Measurements from ENCODE around the gene NUP153. TPM values are rescaled to one million over a fixed set of nuclear protein-coding genes. Genes with fewer than 3 reads are reported as not detected.

Gene NUP153
- total RNA-seq, 1 donor from 2014 or later: 34.6 TPM

GRCh38 chr6:17719323-17720041 lies 12.8 kb upstream of the NUP153 start:
- no peak overlapping the region for H3K27ac Mint-ChIP-seq (ENCODE audit: unreplicated experiment)
- no peak for TF ChIP-seq CTCF (IDR thresholded peaks at IDR 0.05)
- no peak for DNase-seq (ENCODE audit: extremely low spot score, unreplicated experiment)
- peaks cover 20% of the 10 kb centered on the region for H3K4me1 Mint-ChIP-seq (ENCODE audit: unreplicated experiment)
- no peaks in the 10 kb centered on the region for H3K36me3 Mint-ChIP-seq (ENCODE audit: unreplicated experiment)
- H3K9me3 Mint-ChIP-seq (ENCODE audit: unreplicated experiment): no peaks in the 10 kb centered on the region
- no peaks in the 10 kb centered on the region for H3K27me3 Mint-ChIP-seq (ENCODE audit: unreplicated experiment)
- H3K4me3 Mint-ChIP-seq (ENCODE audit: unreplicated experiment): no peak overlapping the region

GRCh38 chr6:17716221-17716620 lies 9.5 kb upstream of the NUP153 start:
- Mint-ChIP-seq H3K4me1 (ENCODE audit: unreplicated experiment) (peaks cover 29% of the 10 kb centered on the region), H3K27me3 (ENCODE audit: unreplicated experiment) (no peaks in the 10 kb centered on the region), H3K27ac (ENCODE audit: unreplicated experiment) (peak overlapping the region; percentile 70), H3K4me3 (ENCODE audit: unreplicated experiment) (no peak overlapping the region), H3K36me3 (ENCODE audit: unreplicated experiment) (no peaks in the 10 kb centered on the region), H3K9me3 (ENCODE audit: unreplicated experiment) (no peaks in the 10 kb centered on the region)
- TF ChIP-seq CTCF (IDR thresholded peaks at IDR 0.05): no peak
- DNase-seq (ENCODE audit: extremely low spot score, unreplicated experiment): no peak

GRCh38 chr6:17714879-17715851 lies 8.4 kb upstream of the NUP153 start:
- H3K4me1 Mint-ChIP-seq (ENCODE audit: unreplicated experiment): peaks cover 29% of the 10 kb centered on the region
- H3K9me3 Mint-ChIP-seq (ENCODE audit: unreplicated experiment): no peaks in the 10 kb centered on the region
- H3K27ac Mint-ChIP-seq (ENCODE audit: unreplicated experiment): peak overlapping the region; percentile 88
- H3K27me3 Mint-ChIP-seq (ENCODE audit: unreplicated experiment): no peaks in the 10 kb centered on the region
- DNase-seq (ENCODE audit: extremely low spot score, unreplicated experiment): no peak
- H3K4me3 Mint-ChIP-seq (ENCODE audit: unreplicated experiment): no peak overlapping the region
- H3K36me3 Mint-ChIP-seq (ENCODE audit: unreplicated experiment): no peaks in the 10 kb centered on the region
- no peak for TF ChIP-seq CTCF (IDR thresholded peaks at IDR 0.05)

- Mint-ChIP-seq H3K4me1 (ENCODE audit: unreplicated experiment) (peaks cover 29% of the 10 kb centered on the region), H3K4me3 (ENCODE audit: unreplicated experiment) (no peak overlapping the region), H3K36me3 (ENCODE audit: unreplicated experiment) (no peaks in the 10 kb centered on the region), H3K9me3 (ENCODE audit: unreplicated experiment) (no peaks in the 10 kb centered on the region), H3K27ac (ENCODE audit: unreplicated experiment) (peak overlapping the region; percentile 88), H3K27me3 (ENCODE audit: unreplicated experiment) (no peaks in the 10 kb centered on the region)
- DNase-seq (ENCODE audit: extremely low spot score, unreplicated experiment): no peak
- TF ChIP-seq CTCF (IDR thresholded peaks at IDR 0.05): no peak
Observed at GRCh38 chr6:17714177-17714576, 7.5 kb upstream of the NUP153 start.

- Mint-ChIP-seq H3K27me3 (ENCODE audit: unreplicated experiment) (no peaks in the 10 kb centered on the region), H3K4me1 (ENCODE audit: unreplicated experiment) (peaks cover 29% of the 10 kb centered on the region), H3K9me3 (ENCODE audit: unreplicated experiment) (no peaks in the 10 kb centered on the region), H3K36me3 (ENCODE audit: unreplicated experiment) (no peaks in the 10 kb centered on the region), H3K27ac (ENCODE audit: unreplicated experiment) (no peak overlapping the region), H3K4me3 (ENCODE audit: unreplicated experiment) (no peak overlapping the region)
- TF ChIP-seq CTCF (IDR thresholded peaks at IDR 0.05): no peak
- DNase-seq (ENCODE audit: extremely low spot score, unreplicated experiment): no peak
Observed at GRCh38 chr6:17712576-17712975, 5.9 kb upstream of the NUP153 start.

Data from osteocyte (in vitro differentiated cells).